Motor neuron (in vitro differentiated cells): ENCODE results near the gene SPDYC. TPM values are rescaled to one million over a fixed set of nuclear protein-coding genes. Genes with fewer than 3 reads are reported as not detected.
A peak's percentile ranks its signal among the peaks of the same experiment; 100 is the strongest.

Source experiments
- ATAC-seq, 8 experiments: fragments of 200-7000 bp; cut with Tn5 transposase; replicated peaks in 6 of 8; 2 replicates each; pipeline ENCODE4 v1.8.0; 2021; ENCODE audit warnings: mild to moderate bottlenecking in 8 of 8, moderate library complexity in 8 of 8
- H3K27ac ChIP-seq, 2 donors: fragments of 250-450 bp; sonication (Bioruptor Pico); 2 replicates each; pipeline ENCODE4 v1.9.0; 2021; ENCODE audit warnings: antibody characterized with exemption in 2 of 2, mild to moderate bottlenecking in 2 of 2, moderate library complexity in 1 of 2
- H3K4me1 ChIP-seq, 2 donors: fragments of 250-450 bp; sonication (Bioruptor Pico); replicated peaks in 1 of 2; 2 replicates each; pipeline ENCODE4 v1.6.1; 2021; ENCODE audit warnings: antibody characterized with exemption in 2 of 2, mild to moderate bottlenecking in 2 of 2, moderate library complexity in 1 of 2
- H3K4me3 ChIP-seq, 5 donors: fragments of 250-450 bp; sonication (Bioruptor Pico); 2 replicates each; pipeline ENCODE4 v1.9.0; 2021; ENCODE audit warnings: antibody characterized with exemption in 5 of 5, mild to moderate bottlenecking in 5 of 5, moderate library complexity in 4 of 5
- WGBS, 10 experiments: fragments of 450-650 bp; shearing (Covaris generic); methylation state at CpG; one replicate each; pipeline ENCODE4 v1.0.0; 2022; 5-methylcytosine and 5-hydroxymethylcytosine counted together
- in situ Hi-C, 9 experiments: fragments of 400-800 bp; cut with MboI; loops; one replicate each; pipeline ENCODE4 v1.15.0; 2021; ENCODE audit warnings: low sequenced_read_pairs in 9 of 9, low pct_unique_long_range_greater_than_20kb in 2 of 9; ENCODE audit not compliant: unreplicated experiment in 9 of 9
- total RNA-seq, 8 experiments: library from RNA; unstranded; fragments of 300-600 nt; gene quantifications; 2 replicates each; pipeline versions ENCODE4 v1.2.3 to v1.2.4, GENCODE V29; 2022

The SPDYC gene, protein sequence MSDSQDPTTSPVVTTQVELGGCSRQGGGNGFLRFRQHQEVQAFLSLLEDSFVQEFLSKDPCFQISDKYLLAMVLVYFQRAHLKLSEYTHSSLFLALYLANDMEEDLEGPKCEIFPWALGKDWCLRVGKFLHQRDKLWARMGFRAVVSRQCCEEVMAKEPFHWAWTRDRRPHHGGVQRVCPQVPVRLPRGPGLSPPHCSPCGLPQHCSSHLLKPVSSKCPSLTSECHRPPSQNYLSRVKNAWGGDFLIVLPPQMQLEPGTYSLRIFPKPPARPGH
- under 1 TPM in 1 of 8 experiments, not detected in 7; 0.28 TPM for total RNA-seq

DNA sequence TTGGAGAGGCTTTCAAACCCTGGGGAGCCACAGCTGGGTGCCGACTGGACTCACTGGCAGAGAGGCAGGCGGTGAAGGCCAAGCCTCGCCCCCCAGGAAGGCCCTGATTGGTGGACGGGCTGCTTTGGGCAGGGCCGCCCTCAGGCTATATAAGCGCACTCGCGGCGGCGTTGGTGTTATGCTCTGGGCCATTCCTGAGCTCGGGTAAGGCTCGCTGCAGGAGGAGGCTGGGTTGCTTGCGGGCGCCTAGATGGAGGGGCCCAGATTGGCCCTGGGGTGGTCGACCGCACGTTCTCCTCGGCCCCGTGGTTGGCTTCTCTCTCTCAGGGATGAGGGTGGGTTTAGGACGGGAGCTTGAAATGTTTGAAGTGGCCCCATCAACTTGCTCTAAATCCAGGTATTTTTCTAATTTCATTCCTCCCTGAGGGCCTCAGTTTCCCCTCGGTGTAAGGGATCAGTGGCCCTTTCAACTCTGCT lies at the start of gene SPDYC:
Gene SPDYC (plus strand): TSS at position 176 of the 477 bp plus-strand sequence. CDS start 1,125 bp downstream, outside the sequence.
- ATAC-seq = peak in 1 of 8 experiments; percentile 6
- in situ Hi-C loops = no loop called here

DNA sequence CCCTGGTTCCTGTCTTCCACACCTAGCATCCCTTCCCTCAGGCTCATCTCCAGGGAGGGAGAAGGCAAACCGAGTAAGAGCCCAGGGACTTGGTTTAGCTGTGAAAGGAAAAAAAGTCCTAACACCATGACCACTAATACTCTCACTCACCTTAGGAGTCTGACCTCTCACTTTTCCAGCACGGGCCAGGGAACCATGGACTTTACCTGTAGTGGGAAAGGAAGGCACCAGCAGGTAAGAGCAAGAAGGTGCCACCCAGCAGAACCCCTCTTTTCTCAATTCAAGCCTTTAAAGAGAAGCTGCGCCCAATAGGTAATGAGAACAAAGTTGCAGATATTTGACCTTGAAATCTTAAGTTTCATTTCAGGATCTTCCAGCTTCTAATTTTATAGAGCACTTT lies 49.2 kb upstream of the SPDYC start:
- in situ Hi-C loops = no loop called here
- WGBS, 10 experiments = 29 to 89% (median 64%) methylated on average over 1 to 3 of the region's 3 CpGs; no CpG with 5 or more reads in 7 of the 10 experiments
- H3K4me1 ChIP-seq = peaks cover 18 to 21% of the 10 kb centered on the region in 2 donors

More for the DNA sequence above, at the start of gene SPDYC:
- Histone ChIP-seq H3K4me3 (no peak within 1 kb of the TSS), H3K27ac (no peak within 1 kb of the TSS), H3K4me1 (no peaks in the 10 kb centered on the region)
- WGBS, 10 experiments = 88 to 100% (median 91%) methylated on average over 2 to 13 of the region's 21 CpGs; no CpG with 5 or more reads in 7 of the 10 experiments

DNA sequence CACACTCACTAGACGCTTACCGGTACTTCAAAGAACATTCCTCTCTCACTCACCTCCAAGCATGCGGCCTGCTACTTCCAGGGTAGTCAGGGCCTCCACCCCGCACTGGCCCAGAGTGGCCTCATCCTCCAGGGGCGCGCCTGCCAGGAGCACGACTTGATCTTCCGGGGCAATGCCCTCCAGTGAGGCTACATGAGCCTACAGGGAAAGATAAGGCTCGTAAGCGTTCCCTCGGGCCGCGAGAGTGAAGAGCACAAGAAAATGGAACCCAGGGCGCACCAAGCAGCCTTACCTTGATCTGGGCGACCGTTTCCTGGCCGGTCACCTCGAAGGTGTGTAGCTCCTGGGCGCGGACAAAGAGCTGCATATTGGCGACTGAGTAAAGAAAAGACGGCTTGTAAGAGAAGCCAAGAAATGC lies 48.6 kb upstream of the SPDYC start:
- Histone ChIP-seq H3K4me3 (peak overlapping the region; percentile 56 to 94 (median 77)), H3K27ac (peak overlapping the region; percentile 74 to 90), H3K4me1 (peaks cover 13 to 18% of the 10 kb centered on the region in 2 donors)
- ATAC-seq = peak in 2 of 8 experiments; percentile 0 to 1
- WGBS, 10 experiments = 0 to 20% (median 3%) methylated on average over 1 to 17 of the region's 22 CpGs; no CpG with 5 or more reads in 4 of the 10 experiments
- in situ Hi-C loops = no loop called here

More for the DNA sequence above, 49.2 kb upstream of the SPDYC start:
- Histone ChIP-seq H3K27ac (no peak overlapping the region), H3K4me3 (peak overlapping the region; percentile 56 to 94 (median 77))
- no peak for ATAC-seq

DNA sequence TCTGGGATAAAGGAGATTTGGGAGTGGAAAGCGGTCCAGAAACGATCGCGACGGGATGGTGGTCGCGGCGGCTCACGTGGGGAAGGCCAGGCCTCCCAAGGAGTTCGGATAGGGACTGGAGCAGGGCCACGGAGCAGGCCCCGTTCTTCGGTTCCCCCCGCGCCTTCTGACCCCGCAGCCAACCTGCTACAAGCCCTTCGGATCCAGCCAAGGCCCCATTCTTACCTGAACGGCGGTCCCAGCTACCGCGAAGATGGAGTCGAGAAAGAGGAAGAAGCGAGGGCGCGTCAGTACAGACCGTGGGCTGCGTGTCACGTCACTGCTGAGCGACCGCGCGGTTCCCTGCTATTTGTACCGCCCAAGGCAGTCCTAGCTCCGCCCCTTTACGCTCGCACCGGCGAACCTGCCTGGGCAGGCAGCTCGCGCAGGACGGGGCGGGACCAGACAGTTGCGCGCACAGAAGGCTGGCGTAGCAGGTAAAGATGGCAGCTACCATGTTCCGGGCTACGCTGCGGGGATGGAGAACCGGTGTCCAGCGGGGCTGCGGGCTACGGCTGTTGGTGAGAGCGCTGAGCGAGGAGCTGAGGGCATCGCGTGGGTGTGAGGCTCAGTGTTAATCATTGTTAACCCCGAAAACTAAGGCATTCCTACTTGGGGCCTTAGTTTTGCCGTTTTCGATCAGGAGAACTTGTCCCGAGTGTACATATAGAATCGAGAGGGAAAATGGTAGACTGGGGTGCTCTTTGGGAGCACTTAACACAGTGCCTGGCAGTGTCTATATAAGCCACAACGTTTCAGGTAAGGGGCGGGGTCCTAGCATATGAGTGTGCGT lies 48.0 kb upstream of the SPDYC start, which contains the start of the genes FAU and MRPL49:
Gene FAU (minus strand): TSS at position 270 of the 832 bp plus-strand sequence. CDS start 321 bp downstream, outside the sequence.
Gene MRPL49 (plus strand): TSS at position 457 of the 832 bp plus-strand sequence. CDS start 26 bp downstream, at position 483.
- Histone ChIP-seq H3K4me1 (peaks cover 11 to 16% of the 10 kb centered on the region in 2 donors), H3K4me3 (peak within 1 kb of the TSS; percentile 56 to 94 (median 77)), H3K27ac (peak within 1 kb of the TSS; percentile 84 to 90)
- in situ Hi-C loops = no loop called here
- peak; percentile 63 to 83 (median 80) for ATAC-seq
- WGBS, 10 experiments = 0 to 3% (median 1%) methylated on average over 1 to 42 of the region's 64 CpGs; no CpG with 5 or more reads in 1 of the 10 experiments

DNA sequence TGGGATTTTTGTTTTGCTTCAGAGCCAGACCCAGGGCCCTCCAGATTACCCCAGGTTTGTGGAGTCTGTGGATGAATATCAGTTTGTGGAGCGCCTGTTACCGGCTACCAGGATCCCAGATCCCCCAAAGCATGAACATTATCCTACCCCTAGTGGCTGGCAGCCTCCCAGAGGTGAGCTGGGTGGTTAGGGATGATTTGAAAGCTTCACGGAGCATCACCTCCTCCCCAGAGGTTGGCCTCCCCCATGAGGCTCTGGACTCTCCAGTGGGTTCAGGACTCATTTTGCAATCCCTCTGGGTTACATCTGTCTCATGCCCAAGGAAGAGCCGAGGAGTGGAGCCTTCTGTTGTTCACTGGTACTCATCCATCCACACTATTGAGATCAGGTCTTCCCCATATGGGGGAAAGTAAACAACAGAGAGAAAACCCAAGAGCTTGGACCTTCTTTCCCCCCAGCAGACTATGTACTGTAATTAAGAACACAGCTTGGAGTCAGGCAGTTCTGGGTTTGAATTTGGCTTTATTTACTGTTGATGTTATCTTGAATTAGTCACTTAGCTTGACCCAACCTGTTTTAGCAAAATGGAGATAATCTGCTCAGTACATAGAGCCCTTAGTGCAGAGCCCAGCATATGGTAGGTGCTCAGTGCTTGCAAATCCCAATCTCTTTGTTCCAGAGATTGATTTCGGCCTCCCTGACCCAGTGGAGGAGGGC lies 45.4 kb upstream of the SPDYC start:
- no peak overlapping the region for H3K4me3 ChIP-seq
- H3K27ac ChIP-seq = no peak overlapping the region
- WGBS, 10 experiments = 57 to 100% (median 95%) methylated on average over 1 to 3 of the region's 5 CpGs; no CpG with 5 or more reads in 4 of the 10 experiments
- H3K4me1 ChIP-seq = peaks cover 11 to 12% of the 10 kb centered on the region in 2 donors
- in situ Hi-C loops = no loop called here
- ATAC-seq = no peak

DNA sequence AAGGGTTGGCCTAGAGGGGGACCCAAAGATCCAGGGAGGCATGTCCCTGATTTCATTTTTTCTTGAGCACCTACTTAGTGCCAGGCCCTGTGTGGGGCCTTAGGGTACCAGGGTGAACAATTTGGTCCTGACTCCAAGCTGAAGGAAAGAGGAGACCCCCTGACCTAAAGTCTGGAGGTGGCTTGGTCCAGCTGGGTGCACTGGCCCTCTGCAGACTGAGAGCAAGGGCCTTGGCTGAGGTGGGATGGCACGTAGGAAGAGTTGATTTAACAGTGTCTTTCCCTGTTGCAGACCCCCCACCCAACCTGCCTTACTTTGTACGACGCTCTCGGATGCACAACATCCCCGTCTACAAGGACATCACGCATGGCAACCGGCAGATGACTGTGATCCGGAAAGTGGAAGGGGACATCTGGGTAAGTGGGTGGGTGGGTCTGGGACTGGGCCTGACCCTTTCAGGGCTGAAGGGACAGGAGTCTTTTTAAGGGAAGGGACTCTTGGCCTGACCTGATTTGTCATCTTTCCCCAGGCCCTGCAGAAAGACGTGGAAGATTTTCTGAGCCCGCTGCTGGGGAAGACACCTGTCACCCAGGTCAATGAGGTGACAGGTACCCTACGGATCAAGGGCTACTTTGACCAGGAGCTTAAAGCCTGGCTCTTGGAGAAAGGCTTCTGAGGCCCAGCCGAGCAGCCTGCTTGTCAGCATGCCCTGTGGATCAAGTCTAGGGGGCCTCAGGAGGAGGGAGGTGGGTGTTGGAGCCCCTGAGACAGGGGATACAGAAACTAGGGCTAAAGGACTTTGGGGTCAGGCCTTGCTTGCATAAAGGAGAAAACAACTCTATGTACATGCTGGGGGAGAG lies 44.6 kb upstream of the SPDYC start:
- ATAC-seq = no peak
- in situ Hi-C loops = no loop called here
- WGBS, 10 experiments = 40 to 100% (median 90%) methylated on average over 1 to 5 of the region's 12 CpGs; no CpG with 5 or more reads in 3 of the 10 experiments
- Histone ChIP-seq H3K4me3 (no peak overlapping the region), H3K4me1 (peaks cover 11 to 12% of the 10 kb centered on the region in 2 donors), H3K27ac (no peak overlapping the region)

DNA sequence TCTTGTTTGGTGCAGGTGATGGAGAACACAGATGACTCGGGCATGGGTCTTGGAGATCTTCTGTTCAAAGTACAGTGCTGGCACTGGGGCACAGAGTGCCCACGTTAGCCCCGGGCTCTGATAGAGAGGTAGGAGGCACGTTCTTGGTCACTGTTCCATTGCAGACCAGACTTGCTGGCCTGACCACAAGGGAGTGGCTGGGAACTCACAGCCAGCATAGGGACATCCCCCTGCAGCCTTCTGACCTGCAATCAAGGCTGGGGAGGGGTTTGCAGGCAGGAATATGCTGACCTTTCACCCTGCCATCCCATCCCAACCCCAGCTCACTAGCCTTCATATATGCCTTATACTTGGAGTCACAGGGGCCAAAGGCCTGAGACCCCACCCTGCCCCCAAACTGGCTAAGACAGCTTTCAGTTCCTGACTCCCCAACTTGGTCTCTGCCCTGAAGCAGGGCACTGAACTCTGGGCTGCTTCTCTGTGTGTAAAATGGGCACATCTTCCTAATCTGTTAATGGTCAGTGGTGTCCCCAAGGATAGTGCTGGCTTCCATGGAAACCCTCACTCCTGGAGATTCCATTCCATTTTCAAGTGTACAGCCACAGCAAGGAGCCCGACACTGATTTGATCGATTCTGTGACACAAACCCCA lies 43.3 kb upstream of the SPDYC start:
- no peak for ATAC-seq
- WGBS, 10 experiments = 34 to 100% (median 91%) methylated on average over 1 to 5 of the region's 6 CpGs; no CpG with 5 or more reads in 2 of the 10 experiments
- no peak overlapping the region for H3K4me3 ChIP-seq
- in situ Hi-C loops = no loop called here
- no peak overlapping the region for H3K27ac ChIP-seq
- peaks cover 7% of the 10 kb centered on the region in 2 donors for H3K4me1 ChIP-seq

DNA sequence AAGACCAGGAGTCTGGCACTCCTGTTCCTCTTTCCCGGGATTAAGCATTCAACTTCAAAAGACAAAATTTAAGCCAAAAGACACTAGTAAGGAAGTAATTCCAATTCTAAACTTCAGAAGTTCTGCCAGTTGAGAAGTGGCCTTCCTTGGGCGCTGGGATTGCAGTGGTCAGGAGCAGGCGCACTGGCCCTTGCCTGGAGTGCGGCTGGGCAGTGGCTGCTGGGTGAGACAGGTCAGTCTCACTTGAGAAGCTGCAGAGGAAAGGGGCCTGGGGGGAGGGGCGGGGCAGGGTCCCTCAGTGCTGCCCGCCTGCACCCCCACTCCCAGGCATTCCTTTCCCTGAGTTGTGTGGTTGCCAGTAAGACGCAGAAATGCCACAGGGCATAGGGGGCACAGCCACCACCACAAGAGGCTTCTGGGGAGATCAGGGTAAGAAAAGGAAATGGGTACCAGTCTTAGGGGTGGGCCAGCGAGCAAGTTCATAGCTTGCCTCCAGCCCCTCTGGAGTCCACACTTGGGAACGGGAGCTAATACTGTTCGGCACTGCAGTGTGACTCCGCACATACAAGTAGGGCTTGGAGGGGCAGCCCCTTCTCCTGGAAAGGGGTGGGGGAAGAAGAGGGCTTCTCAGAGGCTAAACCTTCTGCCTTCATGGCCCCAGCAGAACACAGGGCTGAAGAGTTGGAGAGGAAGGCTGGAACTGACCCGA lies 42.4 kb upstream of the SPDYC start:
- ATAC-seq = peak in 4 of 8 experiments; percentile 6 to 13 (median 9)
- in situ Hi-C loops = no loop called here
- Histone ChIP-seq H3K27ac (no peak overlapping the region), H3K4me3 (no peak overlapping the region), H3K4me1 (peaks cover 7% of the 10 kb centered on the region in 2 donors)
- 60 to 100% (median 79%) methylated on average over 1 to 5 of the region's 12 CpGs; no CpG with 5 or more reads in 6 of the 10 experiments for WGBS, 10 experiments

DNA sequence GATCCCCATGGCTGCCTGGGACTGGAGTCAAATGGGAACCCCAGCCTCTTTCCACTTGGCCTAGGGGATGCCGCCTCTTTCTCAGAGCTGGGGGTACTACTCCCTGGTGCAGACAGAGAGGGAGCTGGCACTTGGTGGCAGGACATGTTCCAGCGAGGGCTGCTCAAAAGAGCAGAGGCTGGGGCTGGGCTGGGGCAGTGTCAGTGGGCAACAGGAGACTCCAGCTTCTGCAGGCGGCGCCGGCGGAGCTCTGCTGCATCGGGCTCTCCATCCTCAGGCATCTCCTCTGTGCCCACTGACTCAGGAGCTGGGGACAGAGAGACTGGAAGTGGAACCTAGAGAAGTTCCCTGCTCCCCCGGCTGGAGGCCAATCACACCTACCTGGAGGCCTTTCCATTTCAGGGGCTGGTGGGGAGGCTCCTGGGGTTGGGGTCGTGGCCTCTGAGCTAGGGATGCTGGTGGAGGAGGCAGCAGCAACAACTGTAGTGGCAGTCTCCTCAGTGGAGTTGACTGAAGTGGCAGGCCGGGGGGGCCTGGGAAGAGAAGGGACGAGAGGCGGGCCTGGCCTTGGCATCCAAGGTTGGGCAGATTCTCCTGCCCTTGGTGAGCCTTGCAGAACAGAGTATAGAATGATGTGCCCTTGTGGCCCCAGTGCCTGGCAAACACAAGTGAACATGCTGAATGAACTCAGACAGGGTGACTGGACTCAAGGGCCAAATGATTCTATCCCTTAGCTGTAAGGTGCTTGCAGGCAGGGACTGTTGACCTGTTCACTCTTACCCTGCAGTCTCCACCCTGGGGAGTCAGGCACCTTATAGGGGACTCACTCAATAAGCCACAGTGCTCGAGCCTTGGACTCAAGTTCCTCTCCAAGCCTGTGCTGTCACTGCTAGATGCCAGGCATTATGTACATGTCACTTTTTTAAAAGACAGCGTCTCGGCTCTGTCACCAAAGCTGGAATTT lies 41.6 kb upstream of the SPDYC start:
- in situ Hi-C loops = no loop called here
- Histone ChIP-seq H3K4me3 (no peak overlapping the region), H3K4me1 (peaks cover 6% of the 10 kb centered on the region in 2 donors), H3K27ac (no peak overlapping the region)
- ATAC-seq = peak in 4 of 8 experiments; percentile 6 to 21 (median 14)
- 60 to 95% (median 80%) methylated on average over 1 to 7 of the region's 15 CpGs; no CpG with 5 or more reads in 5 of the 10 experiments for WGBS, 10 experiments
